Endothelial cell of hepatic sinusoid (primary cell): ENCODE results near the gene HHIPL1.

Experiments
- in situ Hi-C: cut with HindIII; loops from 2 replicates; pipeline ENCODE4 v1.10.0; 2017; ENCODE audit warnings: low sequenced_read_pairs

Gene HHIPL1

DNA sequence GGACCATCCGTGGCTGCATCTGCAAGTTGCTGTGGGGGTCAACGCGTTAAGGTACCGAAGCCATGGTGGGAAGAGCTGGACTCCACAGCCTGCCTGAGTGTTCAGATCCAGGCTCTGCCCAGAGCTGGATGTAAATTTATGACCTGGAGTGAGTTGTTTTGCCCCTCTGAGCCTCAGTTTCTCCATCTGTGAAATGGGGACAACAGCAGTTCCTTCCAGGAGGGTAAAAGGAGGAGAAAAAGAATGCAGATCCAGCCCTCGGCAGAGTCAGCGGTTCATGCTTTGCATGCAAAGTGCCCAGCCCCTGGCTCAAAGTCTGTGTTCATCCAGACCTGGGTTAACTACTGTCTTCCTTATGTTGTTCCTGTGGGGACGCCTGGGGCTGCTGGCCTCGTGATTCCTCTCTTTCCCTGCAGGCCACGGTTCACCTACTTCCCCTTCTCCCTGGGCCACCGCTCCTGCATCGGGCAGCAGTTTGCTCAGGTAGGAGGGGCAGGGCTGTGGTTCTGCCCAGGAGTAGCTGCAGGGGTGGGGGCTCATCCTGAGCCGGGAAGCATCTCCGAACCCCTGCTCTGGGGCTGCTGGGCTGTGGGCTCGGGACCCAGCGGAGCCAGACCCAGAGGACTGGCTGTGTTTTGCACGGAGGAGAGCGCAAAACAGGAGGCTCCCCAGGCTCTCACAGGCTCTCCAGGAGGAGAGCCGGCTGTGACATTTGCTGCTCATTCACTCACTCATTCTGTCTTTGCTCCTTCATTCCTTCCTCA lies 81.0 kb downstream of the HHIPL1 start:
- in situ Hi-C loops = loop anchor here (10.0 kb wide), 1 partner anchor 69 kb away; the partner anchor contains the start of gene EML1

GRCh38 chr14:99726538-99727095 lies 81.7 kb downstream of the HHIPL1 start:
- in situ Hi-C loops = loop anchor here (10.0 kb wide), 1 partner anchor 68 kb away; the partner anchor contains the start of gene EML1

- in situ Hi-C loops = loop anchor here (10.0 kb wide), 1 partner anchor 68 kb away; the partner anchor contains the start of gene EML1
Observed at GRCh38 chr14:99727096-99727870, 82.4 kb downstream of the HHIPL1 start.

DNA sequence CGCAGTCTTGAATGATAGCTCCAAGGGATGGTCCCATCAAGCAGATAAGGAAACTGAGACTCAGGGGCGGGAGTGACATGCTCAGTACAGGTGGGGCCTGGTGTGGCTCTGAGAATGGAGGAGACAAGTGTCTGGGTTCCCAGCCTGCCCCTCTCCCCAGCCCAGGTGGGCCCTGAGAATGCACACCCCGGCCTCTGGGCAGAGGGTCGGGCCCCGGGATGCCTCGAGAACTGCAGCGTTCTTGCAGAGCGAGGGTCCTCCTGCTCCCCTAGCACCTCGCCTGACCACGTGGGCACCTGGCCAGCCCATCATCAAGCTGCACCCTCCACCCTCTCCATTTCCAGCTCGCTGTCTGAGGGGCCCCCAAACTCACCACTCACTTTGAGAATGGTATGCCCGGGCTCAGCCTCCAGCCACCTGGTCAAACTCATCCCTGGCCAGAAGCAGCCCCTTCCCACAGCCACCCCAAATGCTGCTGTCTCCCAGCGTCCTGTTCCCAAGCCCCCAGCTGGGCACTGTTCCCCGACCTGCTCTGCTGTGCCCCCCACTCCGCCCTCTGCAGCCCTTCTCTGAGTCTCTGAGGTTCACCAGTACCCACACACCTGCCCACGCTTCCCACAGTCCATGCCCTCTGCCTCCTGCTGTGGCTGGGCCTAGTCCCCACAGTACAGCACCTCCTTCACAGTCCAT lies 83.4 kb downstream of the HHIPL1 start:
- in situ Hi-C loops = loop anchor here (10.0 kb wide), 1 partner anchor 66 kb away; the partner anchor contains the start of gene EML1

- in situ Hi-C loops = loop anchor here (10.0 kb wide), 1 partner anchor 66 kb away; the partner anchor contains the start of gene EML1
Observed at GRCh38 chr14:99728981-99729451, 84.1 kb downstream of the HHIPL1 start.
